ENCODE measurements around the gene CEACAM16. TPM values are rescaled to one million over a fixed set of nuclear protein-coding genes. Genes with fewer than 3 reads are reported as not detected.

Gene CEACAM16, protein sequence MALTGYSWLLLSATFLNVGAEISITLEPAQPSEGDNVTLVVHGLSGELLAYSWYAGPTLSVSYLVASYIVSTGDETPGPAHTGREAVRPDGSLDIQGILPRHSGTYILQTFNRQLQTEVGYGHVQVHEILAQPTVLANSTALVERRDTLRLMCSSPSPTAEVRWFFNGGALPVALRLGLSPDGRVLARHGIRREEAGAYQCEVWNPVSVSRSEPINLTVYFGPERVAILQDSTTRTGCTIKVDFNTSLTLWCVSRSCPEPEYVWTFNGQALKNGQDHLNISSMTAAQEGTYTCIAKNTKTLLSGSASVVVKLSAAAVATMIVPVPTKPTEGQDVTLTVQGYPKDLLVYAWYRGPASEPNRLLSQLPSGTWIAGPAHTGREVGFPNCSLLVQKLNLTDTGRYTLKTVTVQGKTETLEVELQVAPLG
- total RNA-seq = not detected

DNA sequence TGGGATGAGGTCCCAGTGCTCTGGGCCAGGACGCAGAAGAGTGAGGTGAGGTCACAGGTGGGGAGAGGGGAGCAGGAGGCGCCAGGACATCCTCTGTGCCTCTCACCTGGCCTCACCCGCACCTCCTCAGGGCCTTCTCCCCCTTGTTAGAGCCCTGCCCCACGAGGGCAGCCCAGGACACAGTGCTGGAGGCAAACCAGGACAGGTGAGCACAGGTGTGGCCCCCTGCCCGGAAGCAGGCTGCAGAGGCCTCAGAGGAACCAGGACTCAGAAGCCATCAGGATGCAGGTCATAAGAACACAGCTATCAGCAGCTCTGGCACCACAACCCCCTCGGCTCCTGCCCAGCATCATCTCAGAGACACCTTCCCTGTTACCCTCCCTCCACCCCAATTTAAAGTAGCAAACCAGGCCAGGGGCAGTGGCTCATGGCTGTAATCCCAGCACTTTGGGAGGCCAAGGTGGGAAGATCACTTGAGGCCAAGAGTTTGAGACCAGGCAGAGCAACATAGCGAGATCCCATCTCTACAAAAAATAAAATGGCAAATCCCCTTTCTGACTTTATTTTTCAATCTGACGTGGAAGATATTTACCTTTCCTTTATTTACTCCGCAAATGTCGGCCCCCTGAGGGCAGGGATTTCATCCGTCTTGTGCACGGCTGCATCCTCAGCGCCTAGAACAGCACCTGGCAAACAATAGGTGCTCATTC, at the start of gene CEACAM16:
Gene CEACAM16 (plus strand): TSS at position 660 of the 710 bp plus-strand sequence. CDS start 2,306 bp downstream, outside the sequence.
- TF ChIP-seq, protein P1, sequence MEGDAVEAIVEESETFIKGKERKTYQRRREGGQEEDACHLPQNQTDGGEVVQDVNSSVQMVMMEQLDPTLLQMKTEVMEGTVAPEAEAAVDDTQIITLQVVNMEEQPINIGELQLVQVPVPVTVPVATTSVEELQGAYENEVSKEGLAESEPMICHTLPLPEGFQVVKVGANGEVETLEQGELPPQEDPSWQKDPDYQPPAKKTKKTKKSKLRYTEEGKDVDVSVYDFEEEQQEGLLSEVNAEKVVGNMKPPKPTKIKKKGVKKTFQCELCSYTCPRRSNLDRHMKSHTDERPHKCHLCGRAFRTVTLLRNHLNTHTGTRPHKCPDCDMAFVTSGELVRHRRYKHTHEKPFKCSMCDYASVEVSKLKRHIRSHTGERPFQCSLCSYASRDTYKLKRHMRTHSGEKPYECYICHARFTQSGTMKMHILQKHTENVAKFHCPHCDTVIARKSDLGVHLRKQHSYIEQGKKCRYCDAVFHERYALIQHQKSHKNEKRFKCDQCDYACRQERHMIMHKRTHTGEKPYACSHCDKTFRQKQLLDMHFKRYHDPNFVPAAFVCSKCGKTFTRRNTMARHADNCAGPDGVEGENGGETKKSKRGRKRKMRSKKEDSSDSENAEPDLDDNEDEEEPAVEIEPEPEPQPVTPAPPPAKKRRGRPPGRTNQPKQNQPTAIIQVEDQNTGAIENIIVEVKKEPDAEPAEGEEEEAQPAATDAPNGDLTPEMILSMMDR (IDR thresholded peaks at IDR 0.05; ENCODE audit: low read depth) = no peak

DNA sequence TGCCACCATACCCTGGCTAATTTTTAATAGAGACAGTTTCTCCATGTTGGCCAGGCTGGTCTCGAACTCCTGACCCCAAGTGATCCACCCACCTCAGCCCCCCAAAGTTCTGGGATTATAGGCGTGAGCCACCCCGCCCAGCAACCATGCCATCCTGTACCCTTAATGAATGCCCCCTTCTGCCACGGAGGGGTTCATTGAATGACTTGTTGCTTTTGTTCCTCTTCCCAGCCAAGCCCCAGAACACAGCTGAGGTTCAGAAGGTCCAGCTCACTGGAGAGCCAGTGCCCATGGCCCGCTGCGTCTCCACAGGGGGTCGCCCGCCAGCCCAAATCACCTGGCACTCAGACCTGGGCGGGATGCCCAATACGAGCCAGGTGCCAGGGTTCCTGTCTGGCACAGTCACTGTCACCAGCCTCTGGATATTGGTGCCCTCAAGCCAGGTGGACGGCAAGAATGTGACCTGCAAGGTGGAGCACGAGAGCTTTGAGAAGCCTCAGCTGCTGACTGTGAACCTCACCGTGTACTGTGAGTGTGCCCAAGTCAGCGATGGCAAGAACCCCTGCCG, 49.3 kb upstream of the CEACAM16 start:
- TF ChIP-seq, protein P1 (IDR thresholded peaks at IDR 0.05; ENCODE audit: low read depth) = no peak

DNA sequence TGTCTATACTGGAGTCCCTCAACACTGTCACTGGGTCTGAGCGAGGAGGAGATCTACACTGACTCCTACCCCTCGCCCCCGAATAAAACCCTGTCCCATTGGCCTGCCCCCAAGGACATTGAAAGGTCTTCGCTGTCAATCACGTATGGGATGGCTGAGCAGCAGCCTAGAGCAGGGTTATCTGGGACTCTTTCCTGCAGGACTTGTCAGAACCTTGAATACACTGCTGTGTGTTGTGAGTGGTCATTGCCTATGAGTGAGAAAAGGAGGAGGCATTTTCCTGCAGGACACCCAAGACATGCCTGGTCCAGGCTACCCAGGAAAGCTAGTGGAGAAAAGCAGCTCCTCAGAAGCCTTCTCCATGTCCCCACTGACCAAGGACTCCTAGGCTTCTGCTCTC, 45.6 kb upstream of the CEACAM16 start:
- TF ChIP-seq, protein P1 (IDR thresholded peaks at IDR 0.05; ENCODE audit: low read depth) = no peak

DNA sequence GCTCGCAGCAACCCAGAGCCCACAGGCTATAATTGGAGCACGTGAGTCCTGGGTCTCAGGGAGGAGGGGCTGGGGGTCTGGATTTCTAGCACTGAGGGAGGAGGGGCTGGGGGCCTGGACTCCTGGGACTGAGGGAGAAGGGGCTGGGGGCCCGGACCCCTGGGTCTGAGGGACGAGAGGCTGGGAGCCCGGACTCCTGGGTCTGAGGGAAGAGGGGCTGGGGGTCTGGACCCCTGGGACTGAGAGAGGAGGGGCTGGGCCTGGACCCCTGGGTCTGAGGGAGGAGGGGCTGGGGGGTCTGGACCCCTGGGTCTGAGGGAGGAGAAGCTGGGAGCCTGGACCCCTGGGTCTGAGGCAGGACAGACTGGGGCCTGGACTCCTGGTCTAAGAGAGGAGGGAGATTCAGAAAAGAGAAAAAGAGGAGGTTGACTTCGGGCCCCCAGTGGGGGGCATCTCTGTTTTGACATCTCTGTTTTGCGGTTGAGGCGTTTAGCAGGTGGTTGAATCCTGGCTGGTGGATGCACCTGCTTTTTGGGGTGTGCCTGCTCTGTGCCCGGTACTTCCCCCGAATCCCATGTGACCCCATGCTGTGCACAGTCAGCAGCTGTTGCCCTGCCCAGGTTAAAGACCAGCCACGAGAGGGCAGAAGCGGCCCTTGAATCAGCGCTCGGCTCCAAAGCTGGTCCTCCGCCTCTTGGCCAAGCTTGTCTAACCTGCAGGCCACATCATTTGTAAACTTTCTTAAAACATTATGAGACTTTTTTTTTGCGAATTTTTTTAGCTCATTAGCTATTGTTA, 44.8 kb upstream of the CEACAM16 start:
- TF ChIP-seq, protein P1 (IDR thresholded peaks at IDR 0.05; ENCODE audit: low read depth) = no peak

DNA sequence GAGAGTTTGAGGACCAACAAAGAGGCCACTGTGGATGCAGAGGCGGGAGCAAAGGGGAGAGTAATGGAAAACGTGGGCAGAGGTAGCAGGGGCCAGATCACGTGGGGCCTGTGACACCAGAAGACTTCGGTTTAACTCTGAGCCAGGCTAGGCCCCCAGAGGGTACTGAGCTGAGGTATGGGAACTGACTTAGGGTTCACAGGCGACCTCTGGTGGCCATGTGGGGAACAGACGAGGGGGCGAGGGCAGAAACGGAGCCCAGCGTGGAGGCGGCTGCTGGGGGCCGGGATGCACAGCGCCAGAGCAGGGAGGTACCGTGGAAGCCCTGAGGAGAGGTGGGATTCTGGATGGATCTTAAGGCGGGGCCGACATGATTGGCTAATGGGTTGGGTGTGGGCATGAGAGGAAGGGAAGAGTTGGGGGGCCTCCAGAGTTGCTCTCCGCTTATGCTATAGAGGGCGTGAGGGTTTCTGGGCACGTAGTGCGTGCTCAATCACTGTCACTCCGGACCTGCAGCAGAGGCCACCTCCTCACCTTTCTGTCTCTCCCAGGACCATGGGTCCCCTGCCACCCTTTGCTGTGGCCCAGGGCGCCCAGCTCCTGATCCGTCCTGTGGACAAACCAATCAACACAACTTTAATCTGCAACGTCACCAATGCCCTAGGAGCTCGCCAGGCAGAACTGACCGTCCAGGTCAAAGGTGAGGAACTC, 41.6 kb upstream of the CEACAM16 start:
- TF ChIP-seq, protein P1 (IDR thresholded peaks at IDR 0.05; ENCODE audit: low read depth) = no peak

DNA sequence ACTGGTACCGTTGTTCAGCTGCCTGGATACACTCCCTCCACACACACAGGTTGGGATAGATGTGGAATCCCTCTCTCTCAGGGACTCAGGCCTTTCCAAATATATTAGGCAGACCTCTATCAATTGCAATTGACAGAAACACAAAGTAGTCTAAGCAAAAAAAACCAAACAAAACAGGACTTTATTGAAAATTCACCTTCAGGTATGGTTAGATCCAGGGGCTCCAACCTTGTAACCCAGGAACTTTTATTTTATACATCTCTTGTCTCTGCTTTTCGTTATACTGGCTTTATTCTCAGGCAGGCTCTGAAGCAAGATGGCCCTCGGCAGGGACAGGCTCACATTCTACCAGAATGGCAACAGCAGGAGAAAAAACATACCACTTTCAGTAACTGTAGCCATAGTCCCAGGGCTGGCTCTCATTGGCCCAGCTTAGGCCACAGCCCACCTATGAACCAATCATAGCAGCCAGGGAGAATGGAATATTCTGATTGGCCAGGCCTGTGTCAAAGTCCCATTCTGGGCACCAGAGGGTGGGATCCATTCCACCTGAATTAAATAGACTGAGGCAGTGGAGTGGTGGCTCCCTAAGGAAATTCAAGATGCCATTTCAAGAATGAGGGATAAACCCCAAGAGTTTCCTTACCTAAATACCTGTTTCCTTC, 40.8 kb upstream of the CEACAM16 start:
- TF ChIP-seq, protein P1 (IDR thresholded peaks at IDR 0.05; ENCODE audit: low read depth) = no peak

Measured in subcutaneous adipose tissue (tissue), 4 donors.